ENCODE measurements around the gene SORCS3. TPM values are rescaled to one million over a fixed set of nuclear protein-coding genes. Genes with fewer than 3 reads are reported as not detected.

Gene SORCS3
- total RNA-seq, 1 donor from 2014 or later = 0.26 TPM

DNA sequence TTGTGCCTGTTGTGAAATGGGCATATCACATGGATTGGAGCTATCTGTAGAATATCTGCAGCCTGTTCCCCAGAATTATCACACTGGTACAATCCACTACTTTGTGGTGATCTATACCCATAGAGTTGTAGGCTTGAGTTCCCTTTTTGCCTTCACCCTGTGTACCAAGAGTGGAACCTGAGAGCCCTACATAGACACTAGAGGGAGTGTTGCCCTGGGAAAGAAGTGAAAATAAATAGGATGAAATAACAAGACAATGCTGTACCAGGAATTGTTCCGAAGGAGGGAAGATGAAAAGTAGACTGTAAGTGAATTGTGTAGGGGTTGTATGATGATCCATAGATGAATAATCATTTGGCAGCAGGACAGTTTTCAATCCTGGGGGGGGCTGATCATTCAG lies 9.0 kb downstream of the SORCS3 start:
- Histone ChIP-seq H3K79me2 (ENCODE audit: low read depth) (no peaks in the 10 kb centered on the region), H2AFZ (replicated peaks) (no peak overlapping the region), H3K9ac (no peak overlapping the region), H3K27ac (no peak overlapping the region), H3K36me3 (no peaks in the 10 kb centered on the region), H3K4me2 (no peak overlapping the region), H4K20me1 (ENCODE audit: low read depth) (no peaks in the 10 kb centered on the region), H3K4me1 (no peaks in the 10 kb centered on the region), H3K4me3 (no peak overlapping the region), H3F3A (ENCODE audit: low read depth) (no peaks in the 10 kb centered on the region), H3K27me3 (peaks cover 44% of the 10 kb centered on the region), H3K9me3 (ENCODE audit: low read depth) (no peaks in the 10 kb centered on the region)
- no peak overlapping the region for H3K27ac Mint-ChIP-seq
- peaks cover 8% of the 10 kb centered on the region for H3K4me1 Mint-ChIP-seq
- H3K4me3 Mint-ChIP-seq = no peak overlapping the region
- no peaks in the 10 kb centered on the region for H3K9me3 Mint-ChIP-seq
- H3K36me3 Mint-ChIP-seq = no peaks in the 10 kb centered on the region
- peak; percentile 33 for DNase-seq (ENCODE audit: low spot score)
- TF ChIP-seq EZH2phosphoT487 (IDR thresholded peaks at IDR 0.05) = no peak
- TF ChIP-seq, protein P1, sequence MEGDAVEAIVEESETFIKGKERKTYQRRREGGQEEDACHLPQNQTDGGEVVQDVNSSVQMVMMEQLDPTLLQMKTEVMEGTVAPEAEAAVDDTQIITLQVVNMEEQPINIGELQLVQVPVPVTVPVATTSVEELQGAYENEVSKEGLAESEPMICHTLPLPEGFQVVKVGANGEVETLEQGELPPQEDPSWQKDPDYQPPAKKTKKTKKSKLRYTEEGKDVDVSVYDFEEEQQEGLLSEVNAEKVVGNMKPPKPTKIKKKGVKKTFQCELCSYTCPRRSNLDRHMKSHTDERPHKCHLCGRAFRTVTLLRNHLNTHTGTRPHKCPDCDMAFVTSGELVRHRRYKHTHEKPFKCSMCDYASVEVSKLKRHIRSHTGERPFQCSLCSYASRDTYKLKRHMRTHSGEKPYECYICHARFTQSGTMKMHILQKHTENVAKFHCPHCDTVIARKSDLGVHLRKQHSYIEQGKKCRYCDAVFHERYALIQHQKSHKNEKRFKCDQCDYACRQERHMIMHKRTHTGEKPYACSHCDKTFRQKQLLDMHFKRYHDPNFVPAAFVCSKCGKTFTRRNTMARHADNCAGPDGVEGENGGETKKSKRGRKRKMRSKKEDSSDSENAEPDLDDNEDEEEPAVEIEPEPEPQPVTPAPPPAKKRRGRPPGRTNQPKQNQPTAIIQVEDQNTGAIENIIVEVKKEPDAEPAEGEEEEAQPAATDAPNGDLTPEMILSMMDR (IDR thresholded peaks at IDR 0.05) = peak; percentile 63
- H3K27me3 Mint-ChIP-seq (ENCODE audit: insufficient read depth, low read depth) = peaks cover 10% of the 10 kb centered on the region

DNA sequence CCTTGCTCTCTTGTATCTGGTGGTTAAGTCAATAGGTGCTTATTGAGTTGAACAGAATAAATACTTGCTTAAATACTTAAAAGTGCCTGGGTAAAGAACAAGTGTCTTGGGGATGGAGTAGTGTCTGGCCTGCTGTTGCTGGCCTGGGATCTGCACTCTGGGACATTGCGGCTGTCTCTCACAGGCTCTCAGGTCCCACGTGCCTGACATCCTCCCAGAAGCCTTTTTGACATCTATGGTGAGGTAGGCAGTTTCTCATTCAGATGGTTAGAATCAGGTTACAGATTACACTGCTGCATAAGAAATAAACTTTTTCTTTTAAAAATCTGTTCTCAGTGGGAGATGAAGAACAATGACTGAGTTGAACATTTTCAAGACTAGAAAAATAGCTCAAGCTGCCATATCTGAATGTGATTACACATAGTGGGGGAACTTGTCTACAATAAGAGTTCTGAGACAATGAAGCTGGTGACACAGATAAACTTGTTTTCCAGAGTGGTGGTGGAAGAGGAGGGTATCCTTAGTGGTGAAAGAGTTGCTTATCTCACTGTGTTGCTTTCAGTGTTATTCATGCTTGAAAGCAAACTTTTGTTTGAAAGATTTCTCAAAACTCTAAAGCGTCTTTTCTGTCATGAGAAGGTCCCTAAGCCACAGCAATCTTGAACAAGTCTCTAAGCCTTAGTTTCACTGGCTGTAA lies 9.7 kb downstream of the SORCS3 start:
- Histone ChIP-seq H3K9ac (no peak overlapping the region), H3K27me3 (peaks cover 37% of the 10 kb centered on the region), H3K36me3 (no peaks in the 10 kb centered on the region), H3K4me2 (no peak overlapping the region), H3K9me3 (ENCODE audit: low read depth) (no peaks in the 10 kb centered on the region), H3K4me3 (no peak overlapping the region), H3K79me2 (ENCODE audit: low read depth) (no peaks in the 10 kb centered on the region), H3K4me1 (no peaks in the 10 kb centered on the region), H3F3A (ENCODE audit: low read depth) (no peaks in the 10 kb centered on the region), H4K20me1 (ENCODE audit: low read depth) (no peaks in the 10 kb centered on the region), H3K27ac (no peak overlapping the region), H2AFZ (replicated peaks) (no peak overlapping the region)
- no peak for DNase-seq (ENCODE audit: low spot score)
- no peak for TF ChIP-seq EZH2phosphoT487 (IDR thresholded peaks at IDR 0.05)
- TF ChIP-seq, protein P1 (IDR thresholded peaks at IDR 0.05) = no peak
- TF ChIP-seq EZH2 (IDR thresholded peaks at IDR 0.05) = no peak
- H3K36me3 Mint-ChIP-seq = no peaks in the 10 kb centered on the region
- H3K27ac Mint-ChIP-seq = no peak overlapping the region
- H3K4me3 Mint-ChIP-seq = no peak overlapping the region
- peaks cover 6% of the 10 kb centered on the region for H3K27me3 Mint-ChIP-seq (ENCODE audit: insufficient read depth, low read depth)
- no peaks in the 10 kb centered on the region for H3K9me3 Mint-ChIP-seq
- H3K4me1 Mint-ChIP-seq = peaks cover 8% of the 10 kb centered on the region

DNA sequence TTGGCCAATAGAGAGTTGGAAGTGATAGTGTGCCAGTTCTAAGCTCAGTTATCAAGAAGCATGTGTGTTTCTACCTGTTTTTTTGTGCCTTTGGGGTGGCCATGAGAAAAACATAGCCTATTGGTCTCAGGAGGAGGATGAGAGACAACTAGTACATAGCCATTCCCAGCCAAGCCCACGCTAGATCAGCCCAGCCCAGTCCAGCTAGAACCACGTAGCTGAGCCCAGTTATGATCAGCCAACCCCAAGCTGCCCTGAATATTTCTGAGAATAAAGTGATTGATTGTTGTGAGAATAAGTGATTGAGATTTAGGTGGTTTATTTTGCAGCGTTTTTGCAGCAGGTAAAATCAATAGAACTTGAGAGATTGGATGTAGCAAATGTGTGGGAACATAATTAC lies 15.9 kb downstream of the SORCS3 start:
- Histone ChIP-seq H3K9me3 (ENCODE audit: low read depth) (no peaks in the 10 kb centered on the region), H3K79me2 (ENCODE audit: low read depth) (no peaks in the 10 kb centered on the region), H3K4me3 (no peak overlapping the region), H4K20me1 (ENCODE audit: low read depth) (no peaks in the 10 kb centered on the region), H3K9ac (no peak overlapping the region), H3K36me3 (no peaks in the 10 kb centered on the region), H2AFZ (replicated peaks) (no peak overlapping the region), H3K4me2 (peak overlapping the region; percentile 7), H3K27ac (no peak overlapping the region), H3K27me3 (no peaks in the 10 kb centered on the region), H3K4me1 (peaks cover 25% of the 10 kb centered on the region), H3F3A (ENCODE audit: low read depth) (peaks cover 15% of the 10 kb centered on the region)
- DNase-seq (ENCODE audit: low spot score) = no peak
- H3K27ac Mint-ChIP-seq = no peak overlapping the region
- H3K9me3 Mint-ChIP-seq = no peaks in the 10 kb centered on the region
- no peaks in the 10 kb centered on the region for H3K36me3 Mint-ChIP-seq
- H3K4me3 Mint-ChIP-seq = no peak overlapping the region
- peaks cover 3% of the 10 kb centered on the region for H3K27me3 Mint-ChIP-seq (ENCODE audit: insufficient read depth, low read depth)
- TF ChIP-seq EZH2phosphoT487 (IDR thresholded peaks at IDR 0.05) (no peak), EZH2 (IDR thresholded peaks at IDR 0.05) (no peak)
- TF ChIP-seq, protein P1 (IDR thresholded peaks at IDR 0.05) = no peak
- H3K4me1 Mint-ChIP-seq = peaks cover 20% of the 10 kb centered on the region

Data from neural progenitor cell (in vitro differentiated cells).